NCI-H2196 treated with DMSO at 0.1 percent for 48 hours (cell line): ENCODE results near the gene EMP1.

Experiments used
- DNase-seq: peaks from one replicate; lab custom pipeline; 2025; ENCODE audit not compliant: unreplicated experiment; lab: John Stamatoyannopoulos, UW

EMP1 gene

GRCh38 chr12:13196130-13196921 is at the start of gene EMP1:
Gene EMP1, plus strand, starts transcription at chr12:13196726. Its CDS starts 14,785 bp downstream, at chr12:13211511.
- no peak for DNase-seq

- DNase-seq, result no peak
These were observed 48.6 kb upstream of the EMP1 start for GRCh38 chr12:13147688-13148484.

GRCh38 chr12:13148485-13148847 is 48.1 kb upstream of the EMP1 start:
- DNase-seq, result no peak

GRCh38 chr12:13149411-13149810 is 47.1 kb upstream of the EMP1 start:
- no peak for DNase-seq

- DNase-seq, result no peak
These were observed 44.2 kb upstream of the EMP1 start for GRCh38 chr12:13152281-13152680.

- DNase-seq, result no peak
These were observed 43.8 kb upstream of the EMP1 start for GRCh38 chr12:13152756-13153155.

- no peak for DNase-seq
These were observed 43.3 kb upstream of the EMP1 start for GRCh38 chr12:13153180-13153579.

- no peak for DNase-seq
These were observed 42.4 kb upstream of the EMP1 start for GRCh38 chr12:13154027-13154538.

- no peak for DNase-seq
These were observed 41.7 kb upstream of the EMP1 start for GRCh38 chr12:13154831-13155230.

- DNase-seq, result no peak
These were observed 40.2 kb upstream of the EMP1 start for GRCh38 chr12:13156277-13156676.

GRCh38 chr12:13161172-13161571 is 35.4 kb upstream of the EMP1 start:
- no peak for DNase-seq

- no peak for DNase-seq
These were observed 33.6 kb upstream of the EMP1 start for GRCh38 chr12:13162904-13163303.

- DNase-seq, result no peak
These were observed 32.5 kb upstream of the EMP1 start for GRCh38 chr12:13163868-13164635.

- no peak for DNase-seq
These were observed 31.5 kb upstream of the EMP1 start for GRCh38 chr12:13164921-13165616.

GRCh38 chr12:13165617-13166041 is 30.9 kb upstream of the EMP1 start:
- no peak for DNase-seq

GRCh38 chr12:13167226-13167625 is 29.3 kb upstream of the EMP1 start:
- no peak for DNase-seq

- no peak for DNase-seq
These were observed 28.6 kb upstream of the EMP1 start for GRCh38 chr12:13167906-13168305.

- no peak for DNase-seq
These were observed 27.3 kb upstream of the EMP1 start for GRCh38 chr12:13169272-13169671.

- no peak for DNase-seq
These were observed 25.5 kb upstream of the EMP1 start for GRCh38 chr12:13170892-13171490.
